Suprapubic skin (tissue), 4 donors: ENCODE results near the gene WDR33. TPM values are rescaled to one million over a fixed set of nuclear protein-coding genes. Genes with fewer than 3 reads are reported as not detected.
"Not testable (repeated sequence)": the region's sequence is repeated elsewhere in the genome, so short reads cannot be mapped to it uniquely, and the experiment has no call there.

Source experiments
- DNase-seq, 2 donors: peaks; one replicate each; pipeline ENCODE4 v3.0.0-alpha.2; 2019; ENCODE audit warnings: low spot score in 2 of 2
- H3K27ac ChIP-seq: fragments of 200-600 bp; sonication (generic); one replicate; pipeline ENCODE4 v1.5.1; 2019
- H3K27me3 ChIP-seq: fragments of 200-600 bp; sonication (generic); one replicate; pipeline ENCODE4 v1.5.1; 2019
- H3K36me3 ChIP-seq: fragments of 200-600 bp; sonication (generic); one replicate; pipeline ENCODE4 v1.5.1; 2019
- H3K4me1 ChIP-seq: fragments of 200-600 bp; sonication (generic); one replicate; pipeline ENCODE4 v1.5.1; 2019
- H3K4me3 ChIP-seq: fragments of 200-600 bp; sonication (generic); one replicate; pipeline ENCODE4 v1.5.1; 2019; ENCODE audit warnings: mild to moderate bottlenecking
- H3K9me3 ChIP-seq: fragments of 200-600 bp; sonication (generic); one replicate; pipeline ENCODE4 v1.5.1; 2019
- EP300 ChIP-seq: sonication (generic); formaldehyde crosslinking; IDR thresholded peaks from one replicate; pipeline ENCODE4 v1.6.1; 2017; ENCODE audit warnings: antibody characterized with exemption
- POLR2A ChIP-seq, 2 donors: fragments of 450-650 bp; IDR thresholded peaks; one replicate each; pipeline ENCODE4 v1.6.1; 2017; ENCODE audit warnings: antibody characterized with exemption in 2 of 2, mild to moderate bottlenecking in 2 of 2, moderate library complexity in 2 of 2
- POLR2AphosphoS5 ChIP-seq, 3 donors: sonication (generic); formaldehyde crosslinking; IDR thresholded peaks; one replicate each; pipeline ENCODE4 v1.6.1; 2017; ENCODE audit warnings: antibody characterized with exemption in 3 of 3
- WGBS: methylation state at CpG from one replicate; pipeline ENCODE4 v1.1.5; 2018; 5-methylcytosine and 5-hydroxymethylcytosine counted together
- total RNA-seq, 4 donors: library from RNA; depleted of rRNA; stranded (reverse); fragments of >200 nt; gene quantifications; one replicate each; pipeline ENCODE4 v1.1.0, GENCODE V29; 2016
- TF ChIP-seq, protein P1 (sequence below), 2 donors: fragments of 200-600 bp in 1 of 2; fragments of 450-650 bp in 1 of 2; sonication (generic) in 1 of 2; IDR thresholded peaks; one replicate each; pipeline ENCODE4 v1.5.1; 2016 to 2019; ENCODE audit warnings: antibody characterized with exemption in 2 of 2, mild to moderate bottlenecking in 1 of 2, moderate library complexity in 1 of 2

The WDR33 gene
- total RNA-seq, 4 donors from 2014 or later = 31.9 to 85.8 (median 44.1) TPM

DNA sequence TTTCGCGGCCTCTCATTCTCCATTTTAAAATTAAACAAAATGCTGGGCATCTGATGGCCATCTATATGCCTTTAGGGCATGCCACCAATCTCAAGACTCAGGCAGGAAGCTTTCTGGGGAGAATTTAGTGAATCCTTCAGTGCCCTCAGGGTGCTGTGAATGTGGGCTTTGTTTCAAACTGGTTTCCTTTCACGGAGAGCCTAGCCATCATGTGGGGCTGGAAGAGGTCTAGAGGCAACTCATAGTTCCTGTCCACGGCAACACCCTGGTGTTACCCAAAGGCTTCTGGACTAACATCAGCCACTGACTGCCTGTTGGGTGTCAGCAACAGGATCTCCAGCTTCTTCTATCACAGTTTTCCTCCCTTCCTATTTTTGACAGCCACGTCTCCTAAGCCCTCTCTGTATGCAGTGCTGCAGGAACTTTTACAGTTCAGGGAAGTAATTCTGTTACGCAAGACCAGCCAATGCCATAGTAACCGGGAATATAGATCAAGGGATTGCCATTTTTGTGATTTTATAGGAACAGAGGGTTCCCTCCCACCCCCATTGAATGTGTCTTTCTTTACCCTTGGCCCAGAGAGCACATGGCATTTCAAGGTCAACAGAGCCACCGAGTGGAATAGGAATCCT, 7.9 kb upstream of the WDR33 start:
- no peaks in the 10 kb centered on the region for H3K4me1 ChIP-seq
- peaks cover 7% of the 10 kb centered on the region for H3K9me3 ChIP-seq
- WGBS = 89% methylated on average over 8 of the region's 8 CpGs
- TF ChIP-seq, protein P1, sequence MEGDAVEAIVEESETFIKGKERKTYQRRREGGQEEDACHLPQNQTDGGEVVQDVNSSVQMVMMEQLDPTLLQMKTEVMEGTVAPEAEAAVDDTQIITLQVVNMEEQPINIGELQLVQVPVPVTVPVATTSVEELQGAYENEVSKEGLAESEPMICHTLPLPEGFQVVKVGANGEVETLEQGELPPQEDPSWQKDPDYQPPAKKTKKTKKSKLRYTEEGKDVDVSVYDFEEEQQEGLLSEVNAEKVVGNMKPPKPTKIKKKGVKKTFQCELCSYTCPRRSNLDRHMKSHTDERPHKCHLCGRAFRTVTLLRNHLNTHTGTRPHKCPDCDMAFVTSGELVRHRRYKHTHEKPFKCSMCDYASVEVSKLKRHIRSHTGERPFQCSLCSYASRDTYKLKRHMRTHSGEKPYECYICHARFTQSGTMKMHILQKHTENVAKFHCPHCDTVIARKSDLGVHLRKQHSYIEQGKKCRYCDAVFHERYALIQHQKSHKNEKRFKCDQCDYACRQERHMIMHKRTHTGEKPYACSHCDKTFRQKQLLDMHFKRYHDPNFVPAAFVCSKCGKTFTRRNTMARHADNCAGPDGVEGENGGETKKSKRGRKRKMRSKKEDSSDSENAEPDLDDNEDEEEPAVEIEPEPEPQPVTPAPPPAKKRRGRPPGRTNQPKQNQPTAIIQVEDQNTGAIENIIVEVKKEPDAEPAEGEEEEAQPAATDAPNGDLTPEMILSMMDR (IDR thresholded peaks at IDR 0.05) = no peak
- no peak for TF ChIP-seq POLR2AphosphoS5 (IDR thresholded peaks at IDR 0.05)
- no peak overlapping the region for H3K4me3 ChIP-seq
- H3K36me3 ChIP-seq = no peaks in the 10 kb centered on the region
- no peaks in the 10 kb centered on the region for H3K27me3 ChIP-seq
- no peak for DNase-seq
- no peak overlapping the region for H3K27ac ChIP-seq

DNA sequence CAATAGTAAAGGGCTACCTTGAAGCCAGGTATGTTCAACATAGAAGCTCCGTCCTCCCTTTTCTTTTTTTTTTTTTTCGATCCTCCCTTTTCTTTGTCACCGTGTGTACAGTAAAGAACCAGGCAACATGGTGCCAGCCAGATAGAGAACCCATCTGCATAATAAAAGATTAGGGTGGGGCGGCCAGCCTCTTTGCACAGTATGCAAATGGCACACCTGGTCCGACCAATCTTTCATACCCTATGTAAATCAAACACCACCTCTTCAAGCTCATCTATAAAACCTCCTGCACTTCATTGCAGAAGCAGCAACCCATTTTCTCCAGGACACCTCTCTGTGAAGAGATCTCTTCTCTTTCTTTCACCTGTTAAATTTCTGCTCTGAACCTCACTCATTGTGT, 7.3 kb upstream of the WDR33 start:
- Histone ChIP-seq H3K27ac (no peak overlapping the region), H3K27me3 (no peaks in the 10 kb centered on the region), H3K9me3 (peaks cover 7% of the 10 kb centered on the region), H3K4me3 (no peak overlapping the region), H3K36me3 (no peaks in the 10 kb centered on the region), H3K4me1 (no peaks in the 10 kb centered on the region)
- DNase-seq = no peak
- 75% methylated on average over 5 of the region's 5 CpGs for whole genome bisulfite sequencing
- TF ChIP-seq EP300 (no peak), POLR2AphosphoS5 (IDR thresholded peaks at IDR 0.05) (no peak), POLR2A (IDR thresholded peaks at IDR 0.05) (no peak)
- TF ChIP-seq, protein P1 (IDR thresholded peaks at IDR 0.05) = no peak

DNA sequence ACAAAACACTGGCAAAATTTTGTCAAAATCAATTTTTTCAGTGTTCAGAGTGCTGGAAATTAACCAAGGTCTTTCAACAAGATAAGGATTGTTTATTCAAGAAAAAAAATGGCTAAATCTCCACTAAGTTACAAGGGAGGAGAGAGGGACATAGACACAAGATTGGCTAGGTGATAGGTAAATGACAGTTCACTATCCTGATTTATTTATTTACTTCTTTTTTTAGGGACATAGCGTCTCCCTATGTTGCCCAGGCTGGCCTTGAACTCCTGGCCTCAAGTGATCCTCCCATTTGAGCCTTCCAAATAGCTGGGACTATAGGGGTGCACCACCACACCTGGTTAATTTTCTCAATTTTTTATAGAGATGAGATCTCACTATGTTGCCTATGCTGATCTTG, 3.7 kb upstream of the WDR33 start:
- Histone ChIP-seq H3K4me1 (peaks cover 13% of the 10 kb centered on the region), H3K9me3 (no peaks in the 10 kb centered on the region)
- 92% methylated on average over 1 of the region's 1 CpG for WGBS

GRCh38 chr2:127812441-127812840, 1.5 kb upstream of the WDR33 start:
- 91% methylated on average over 3 of the region's 3 CpGs for whole genome bisulfite sequencing
- not testable (repeated sequence) for H3K27me3 ChIP-seq
- peaks cover 28% of the 10 kb centered on the region for H3K4me1 ChIP-seq

More for the DNA sequence above, 3.7 kb upstream of the WDR33 start:
- Histone ChIP-seq H3K36me3 (no peaks in the 10 kb centered on the region), H3K27ac (no peak overlapping the region), H3K4me3 (no peak overlapping the region), H3K27me3 (no peaks in the 10 kb centered on the region)
- no peak for DNase-seq
- TF ChIP-seq POLR2A (IDR thresholded peaks at IDR 0.05) (no peak), POLR2AphosphoS5 (IDR thresholded peaks at IDR 0.05) (no peak), EP300 (no peak)
- TF ChIP-seq, protein P1 (IDR thresholded peaks at IDR 0.05) = no peak

GRCh38 chr2:127811397-127812321, 688 bp upstream of the WDR33 start:
- H3K4me1 ChIP-seq = peaks cover 35% of the 10 kb centered on the region
- peak overlapping the region; percentile 90 for H3K4me3 ChIP-seq
- H3K27ac ChIP-seq = peak overlapping the region; percentile 95
- TF ChIP-seq POLR2A (IDR thresholded peaks at IDR 0.05) (no peak), POLR2AphosphoS5 (IDR thresholded peaks at IDR 0.05) (no peak), EP300 (no peak)
- TF ChIP-seq, protein P1 (IDR thresholded peaks at IDR 0.05) = no peak
- no peak for DNase-seq
- H3K9me3 ChIP-seq = no peaks in the 10 kb centered on the region
- WGBS = 49% methylated on average over 34 of the region's 34 CpGs
- H3K27me3 ChIP-seq = no peaks in the 10 kb centered on the region
- H3K36me3 ChIP-seq = no peaks in the 10 kb centered on the region

More at GRCh38 chr2:127812441-127812840, 1.5 kb upstream of the WDR33 start:
- not testable (repeated sequence) for H3K9me3 ChIP-seq, DNase-seq, H3K36me3 ChIP-seq, H3K27ac ChIP-seq, H3K4me3 ChIP-seq
